Endothelial cell of hepatic sinusoid (primary cell): ENCODE data around the gene FNBP1L.
"Not testable (repeated sequence)": the region's sequence is repeated elsewhere in the genome, so short reads cannot be mapped to it uniquely, and the experiment has no call there.

Experiments used
- in situ Hi-C: cut with HindIII; loops from 2 replicates; pipeline ENCODE4 v1.10.0; 2017; ENCODE audit warnings: low sequenced_read_pairs

Gene FNBP1L

DNA sequence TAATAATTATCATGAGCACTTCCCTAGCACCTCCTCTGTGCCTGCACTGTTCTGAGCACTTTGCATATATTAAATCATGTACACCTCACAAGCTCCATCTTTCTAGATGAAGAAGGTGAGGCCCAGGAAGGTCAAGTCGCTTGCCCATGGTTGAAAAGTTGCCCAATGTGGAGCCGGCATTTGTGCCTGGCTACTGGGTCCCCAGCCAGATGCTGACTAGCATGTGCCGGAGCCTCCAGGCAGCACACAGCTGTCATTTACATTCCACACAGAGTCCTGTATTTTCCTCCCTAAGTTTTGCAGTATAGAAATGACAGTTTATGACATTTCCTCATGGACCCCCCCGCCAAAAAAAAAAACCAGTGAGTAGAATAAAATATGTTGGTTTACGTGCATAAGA, 139.4 kb downstream of the FNBP1L start:
- in situ Hi-C loops: no loop called here

DNA sequence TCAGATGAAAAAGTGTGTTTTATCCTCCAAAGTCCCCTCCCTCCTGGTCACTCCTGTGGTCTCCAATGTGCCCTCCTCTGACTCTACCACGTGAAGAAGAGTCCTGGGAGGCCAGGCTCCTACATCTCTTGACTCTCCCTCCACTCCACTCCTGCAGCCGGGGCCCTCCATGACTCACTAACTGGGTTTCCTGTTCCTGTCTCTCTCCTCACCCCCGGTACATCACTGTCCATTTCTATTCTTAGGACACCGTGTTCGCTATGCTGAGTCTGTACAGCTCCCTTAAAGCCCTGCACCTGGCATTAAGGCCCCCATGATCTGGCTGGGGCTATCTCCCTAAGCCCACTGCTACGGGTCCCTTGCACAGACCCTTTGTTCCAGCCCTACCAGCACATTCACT, 140.3 kb downstream of the FNBP1L start:
- in situ Hi-C loops: no loop called here

DNA sequence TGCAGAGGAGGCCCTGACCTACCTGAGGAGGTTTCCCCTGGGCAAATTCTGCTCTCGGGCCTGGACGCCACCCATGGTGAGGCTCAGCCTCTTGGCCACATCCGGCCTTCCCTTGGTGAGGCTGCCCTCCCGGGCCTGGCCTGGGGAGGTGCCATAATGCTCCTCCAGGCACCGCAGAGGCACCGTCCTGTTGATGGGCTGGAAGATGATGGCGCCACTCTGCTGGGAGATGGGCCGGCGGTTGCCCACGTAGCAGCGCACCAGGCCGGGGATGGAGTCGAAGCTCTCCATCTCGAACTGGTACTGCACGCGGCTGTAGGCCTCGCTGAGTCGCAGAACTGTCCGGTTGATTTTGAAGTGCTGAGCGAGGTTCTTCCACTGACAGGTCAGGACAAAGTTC, 141.0 kb downstream of the FNBP1L start:
- in situ Hi-C loops: no loop called here

GRCh38 chr1:93591291-93591675, 143.4 kb downstream of the FNBP1L start:
- in situ Hi-C loops: not testable (repeated sequence)

GRCh38 chr1:93591676-93592550, 144.0 kb downstream of the FNBP1L start:
- in situ Hi-C loops: no loop called here

DNA sequence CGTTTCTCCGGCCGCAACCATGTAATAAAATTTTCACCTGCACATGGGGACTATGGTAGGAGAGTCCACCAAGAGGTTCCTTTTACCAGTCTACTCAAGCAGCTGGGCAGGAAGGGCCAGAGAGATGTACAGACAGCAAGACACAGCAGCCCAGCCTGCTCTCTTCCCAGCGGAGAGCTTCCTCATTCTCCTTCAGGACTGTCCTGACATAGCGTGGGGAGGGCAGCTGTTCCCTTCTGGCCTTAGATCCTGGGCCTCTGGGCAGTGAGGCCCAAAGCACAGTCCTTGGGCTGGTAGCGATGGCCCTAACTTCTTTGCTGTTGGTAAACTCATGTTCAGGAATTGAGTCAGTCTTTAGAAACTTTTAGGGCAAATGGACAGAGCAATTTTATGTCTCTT, 144.6 kb downstream of the FNBP1L start:
- in situ Hi-C loops: no loop called here

DNA sequence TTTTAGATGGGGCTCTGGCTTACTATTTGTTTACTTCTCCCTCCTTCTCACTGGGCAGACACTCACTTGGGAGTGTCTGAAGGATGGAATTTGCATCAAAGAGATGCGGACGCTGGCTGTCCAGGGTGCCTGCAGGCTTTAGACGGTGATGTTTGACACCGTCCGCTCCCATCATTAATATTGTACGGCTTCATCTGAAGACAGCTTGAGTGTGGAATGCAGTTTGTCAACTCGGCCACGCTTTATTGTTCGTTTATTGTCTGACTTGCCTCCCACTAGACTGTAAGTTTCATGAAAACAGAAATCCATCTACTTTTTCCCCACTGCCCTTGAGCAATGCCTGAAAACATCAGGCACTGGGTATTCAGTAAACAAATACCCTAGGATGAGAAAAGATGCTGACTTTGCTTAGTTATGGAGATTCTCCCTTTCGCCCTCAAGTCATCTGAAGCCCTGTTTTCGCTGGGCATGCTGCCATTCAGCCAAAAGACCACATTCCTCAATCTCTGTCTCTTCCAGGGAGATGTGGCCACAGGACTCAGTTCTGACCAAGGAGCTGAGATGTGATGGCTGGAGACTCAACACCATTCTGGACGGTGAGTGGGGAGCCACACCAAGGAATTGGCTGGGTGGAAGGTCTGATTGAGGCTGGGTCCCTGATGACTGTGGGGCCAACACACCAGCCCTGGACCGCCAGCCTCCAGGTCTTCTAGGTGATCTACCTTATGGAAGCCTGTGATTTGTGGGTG, 146.1 kb downstream of the FNBP1L start:
- in situ Hi-C loops: no loop called here

GRCh38 chr1:93594603-93594880, 146.6 kb downstream of the FNBP1L start:
- in situ Hi-C loops: no loop called here

GRCh38 chr1:93595266-93595665, 147.3 kb downstream of the FNBP1L start:
- in situ Hi-C loops: no loop called here

- in situ Hi-C loops: no loop called here
Observed at GRCh38 chr1:93595743-93596142, 147.8 kb downstream of the FNBP1L start.

DNA sequence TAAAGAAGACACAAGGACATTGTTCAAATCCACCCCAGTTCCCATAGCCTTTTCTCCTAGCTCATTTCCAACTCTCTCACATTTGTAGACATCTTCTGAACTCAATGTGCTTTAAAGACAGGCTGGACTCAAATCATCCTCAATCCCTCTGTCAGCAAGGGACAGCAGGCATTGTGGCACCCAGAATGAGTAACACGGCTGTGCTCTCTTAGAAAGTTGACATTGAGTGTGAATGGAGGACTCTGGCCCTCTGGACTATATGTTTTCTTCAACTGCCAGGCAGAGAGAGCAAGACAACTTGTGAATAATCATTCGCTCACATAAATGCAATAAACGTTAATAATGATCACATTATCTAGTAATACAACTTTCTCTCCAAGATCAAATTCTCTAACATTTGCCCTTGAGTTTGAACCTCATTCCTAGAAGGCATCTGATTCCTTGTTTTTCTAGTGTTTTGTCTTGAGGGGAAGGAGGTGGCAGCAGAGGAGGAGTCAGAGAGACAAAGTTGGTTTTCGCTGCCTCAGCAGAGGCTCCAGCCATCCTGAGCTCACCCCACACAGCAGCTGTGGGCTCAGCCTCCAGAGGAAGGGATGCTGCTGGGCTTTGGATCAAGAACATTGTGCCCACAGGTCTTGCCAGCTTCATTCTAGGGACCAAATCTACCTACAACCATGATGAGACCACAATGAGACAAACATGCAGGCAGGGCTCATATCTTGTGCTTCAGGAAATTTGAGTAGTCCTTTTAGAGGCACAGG, 148.6 kb downstream of the FNBP1L start:
- in situ Hi-C loops: no loop called here

DNA sequence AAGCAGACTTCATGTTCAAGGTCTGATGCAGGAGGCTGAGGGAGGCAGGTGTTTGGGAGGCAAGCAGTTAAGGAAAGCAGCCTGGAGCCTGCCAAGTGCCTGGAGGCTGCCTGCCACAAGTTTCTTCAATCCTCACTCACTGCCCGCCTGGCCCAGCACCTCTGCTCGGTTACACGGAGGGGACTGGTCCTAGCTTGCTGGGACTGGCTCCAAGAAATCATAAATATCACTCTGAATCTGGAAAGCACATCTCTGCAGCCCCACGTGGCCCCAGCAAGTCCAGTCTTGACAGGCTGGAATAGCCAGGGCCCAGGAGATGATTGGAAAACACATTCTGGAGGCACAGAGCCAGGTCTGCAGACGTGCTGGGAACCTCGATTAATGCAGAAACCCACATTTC, 149.8 kb downstream of the FNBP1L start:
- in situ Hi-C loops: no loop called here

- in situ Hi-C loops: no loop called here
Observed at GRCh38 chr1:93598396-93598795, 150.5 kb downstream of the FNBP1L start.

- in situ Hi-C loops: no loop called here
Observed at GRCh38 chr1:93598861-93599439, 151.0 kb downstream of the FNBP1L start.

- in situ Hi-C loops: no loop called here
Observed at GRCh38 chr1:93599479-93599878, 151.6 kb downstream of the FNBP1L start.

GRCh38 chr1:93600663-93601062, 152.7 kb downstream of the FNBP1L start:
- in situ Hi-C loops: no loop called here

DNA sequence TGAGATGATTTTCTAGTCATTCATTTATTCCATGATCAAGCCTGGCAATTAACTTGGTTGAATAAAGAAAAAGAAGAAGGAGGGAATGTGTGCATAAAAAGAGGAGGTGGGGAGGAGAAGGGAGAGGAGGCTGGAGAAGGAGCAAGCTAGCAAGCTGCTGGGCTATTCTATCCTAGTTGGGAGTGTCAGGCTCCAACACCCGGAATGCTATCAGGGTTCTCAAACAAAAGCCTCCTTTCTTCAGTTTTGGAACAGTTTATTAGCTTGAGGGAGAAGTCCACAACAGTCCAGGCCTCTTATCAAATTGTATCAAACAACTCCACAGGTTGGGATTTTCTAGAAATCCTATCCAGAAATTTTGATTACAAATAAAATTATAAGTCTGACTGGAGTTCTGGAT, 153.8 kb downstream of the FNBP1L start:
- in situ Hi-C loops: no loop called here

GRCh38 chr1:93602101-93602500, 154.2 kb downstream of the FNBP1L start:
- in situ Hi-C loops: no loop called here

DNA sequence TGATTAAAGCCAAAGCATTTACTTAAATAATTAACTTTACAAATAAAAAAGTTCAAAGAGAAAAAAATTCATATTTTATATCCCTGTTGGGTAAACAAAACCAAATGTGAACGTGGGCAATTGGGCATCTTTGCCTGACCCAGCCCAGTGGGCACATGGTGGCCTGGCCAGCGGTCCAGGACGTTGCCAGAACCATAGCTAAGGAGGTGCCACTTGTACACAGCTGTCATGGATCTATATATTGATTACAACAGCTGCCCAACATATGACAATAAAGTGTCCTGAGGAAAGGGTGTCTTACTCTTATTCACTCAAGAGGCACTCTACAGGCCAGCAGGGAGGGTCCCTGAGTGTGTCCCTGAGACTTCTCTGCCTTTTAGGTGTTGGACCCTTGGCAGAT, 155.2 kb downstream of the FNBP1L start:
- in situ Hi-C loops: no loop called here

GRCh38 chr1:93603601-93604000, 155.7 kb downstream of the FNBP1L start:
- in situ Hi-C loops: no loop called here
